Fibroblast of lung (primary cell): Measurements from ENCODE around the gene KCNH1. TPM values are rescaled to one million over a fixed set of nuclear protein-coding genes. Genes with fewer than 3 reads are reported as not detected.

Source experiments
- DNase-seq, 2 donors: peaks; one replicate each; pipeline versions ENCODE4 v3.0.0 to v3.0.0-alpha.2; 2010; ENCODE audit warnings: low read depth in 2 of 2
- H2AFZ ChIP-seq: 2 replicates; pipeline ENCODE4 v1.5.1; 2012; ENCODE audit warnings: low read length, control low read depth, inconsistent platforms
- H3K27ac ChIP-seq: 2 replicates; pipeline ENCODE4 v1.5.1; 2011; ENCODE audit warnings: low read length, control low read depth; ENCODE audit not compliant: insufficient read depth
- H3K27me3 ChIP-seq: 2 replicates; pipeline ENCODE4 v1.5.1; 2011; ENCODE audit warnings: mild to moderate bottlenecking, low read length; ENCODE audit not compliant: control insufficient read depth, insufficient read depth
- H3K36me3 ChIP-seq: 2 replicates; pipeline ENCODE4 v1.5.1; 2011; ENCODE audit warnings: low read length; ENCODE audit not compliant: control insufficient read depth, insufficient read depth
- H3K4me1 ChIP-seq: 2 replicates; pipeline ENCODE4 v1.5.1; 2011; ENCODE audit warnings: low read length; ENCODE audit not compliant: control insufficient read depth, insufficient read depth; ENCODE audit errors: extremely low read depth
- H3K4me2 ChIP-seq: 2 replicates; pipeline ENCODE4 v1.5.1; 2011; ENCODE audit warnings: low read length, control low read depth; ENCODE audit not compliant: insufficient read depth; ENCODE audit errors: extremely low read depth
- H3K4me3 ChIP-seq, 4 experiments: fragments of 200-600 bp in 1 of 4; sonication (generic) in 1 of 4; replicated peaks in 1 of 4; 2 replicates each; pipeline ENCODE4 v1.5.1; 2011 to 2016; ENCODE audit warnings: low read length in 4 of 4, low read depth in 3 of 4, mild to moderate bottlenecking in 3 of 4, control low read depth in 2 of 4, inconsistent platforms in 1 of 4, mixed read lengths in 1 of 4; ENCODE audit not compliant: insufficient read depth in 1 of 4; ENCODE audit errors: control extremely low read depth in 1 of 4
- H3K79me2 ChIP-seq: 2 replicates; pipeline ENCODE4 v1.5.1; 2012; ENCODE audit warnings: mild to moderate bottlenecking, low read length, inconsistent platforms; ENCODE audit not compliant: control insufficient read depth, insufficient read depth
- H3K9ac ChIP-seq: 2 replicates; pipeline ENCODE4 v1.5.1; 2011; ENCODE audit warnings: mild to moderate bottlenecking, low read length, control low read depth; ENCODE audit not compliant: insufficient read depth
- H3K9me3 ChIP-seq: 2 replicates; pipeline ENCODE4 v1.5.1; 2012; ENCODE audit warnings: low read depth, low read length; ENCODE audit not compliant: control insufficient read depth, insufficient read depth
- H4K20me1 ChIP-seq: 2 replicates; pipeline ENCODE4 v1.5.1; 2011; ENCODE audit warnings: low read length; ENCODE audit not compliant: control insufficient read depth, insufficient read depth; ENCODE audit errors: extremely low read depth
- CTCF ChIP-seq, 2 donors: IDR thresholded peaks in 1 of 2; conservative IDR thresholded peaks in 1 of 2; 1 replicate in 1 of 2; 2 replicates in 1 of 2; pipeline ENCODE4 v1.5.1; 2011 to 2012; ENCODE audit warnings: low read length in 2 of 2, control low read depth in 1 of 2, inconsistent platforms in 1 of 2, low read depth in 1 of 2, mild to moderate bottlenecking in 1 of 2
- EZH2 ChIP-seq: IDR thresholded peaks from 2 replicates; pipeline ENCODE4 v1.5.1; 2012; ENCODE audit warnings: low read length, control low read depth, mild to moderate bottlenecking; ENCODE audit errors: missing control alignments
- polyA plus RNA-seq, 2 donors: library from polyadenylated mRNA; depleted of rRNA in 1 of 2; stranded (reverse) in 1 of 2; unstranded in 1 of 2; fragments of >200 nt; gene quantifications; 2 replicates each; pipeline ENCODE4 v1.2.1, GENCODE V29; 2011 to 2012; ENCODE audit warnings: missing spikeins in 1 of 2
- total RNA-seq: library from RNA; depleted of rRNA; stranded (reverse); fragments of >200 nt; gene quantifications from 2 replicates; pipeline ENCODE4 v1.2.1, GENCODE V29; 2014

KCNH1 gene
- total and polyA plus RNA-seq, 2 donors (not counting 1 experiment from before 2014, with no cell fraction given) = 0.17 to 1.5 TPM

DNA sequence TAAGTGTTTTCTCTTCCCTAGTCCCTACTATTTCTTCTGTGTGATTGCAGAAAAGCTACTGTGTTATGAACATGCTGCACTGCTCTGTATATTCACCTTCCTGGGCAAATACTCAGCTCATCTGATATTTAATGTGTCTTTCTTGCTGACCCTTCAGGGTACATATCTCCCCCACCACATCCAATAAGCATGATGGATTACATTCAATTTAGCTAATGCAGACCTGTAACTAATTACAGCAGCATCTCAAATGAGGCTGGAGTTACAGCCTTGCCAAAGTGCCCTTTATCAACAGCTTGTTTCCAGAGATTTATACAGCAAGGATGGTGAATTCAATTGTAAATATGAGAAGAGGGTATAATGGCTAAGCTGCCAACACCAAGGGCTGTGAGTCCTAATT lies 144.0 kb downstream of the KCNH1 start:
- TF ChIP-seq CTCF (conservative IDR thresholded peaks at IDR 0.05 in 1 of 2, IDR thresholded peaks at IDR 0.05 in 1 of 2; ENCODE audit: low read depth in 1 of 2, low read length in 2 of 2) (no peak), EZH2 (no peak)
- Histone ChIP-seq H3K36me3 (no peaks in the 10 kb centered on the region), H3K9me3 (no peaks in the 10 kb centered on the region), H4K20me1 (no peaks in the 10 kb centered on the region), H3K4me3 (no peak overlapping the region), H3K4me1 (no peaks in the 10 kb centered on the region), H2AFZ (no peak overlapping the region), H3K9ac (no peak overlapping the region), H3K27me3 (no peaks in the 10 kb centered on the region), H3K79me2 (no peaks in the 10 kb centered on the region), H3K27ac (no peak overlapping the region), H3K4me2 (no peak overlapping the region)
- no peak for DNase-seq

GRCh38 chr1:210981490-210981889 lies 152.5 kb downstream of the KCNH1 start:
- H3K4me1 ChIP-seq = no peaks in the 10 kb centered on the region
- no peak overlapping the region for H3K9ac ChIP-seq
- no peaks in the 10 kb centered on the region for H3K79me2 ChIP-seq
- TF ChIP-seq CTCF (conservative IDR thresholded peaks at IDR 0.05 in 1 of 2, IDR thresholded peaks at IDR 0.05 in 1 of 2; ENCODE audit: low read depth in 1 of 2, low read length in 2 of 2) = no peak
- no peak for TF ChIP-seq EZH2
- H3K27me3 ChIP-seq = no peaks in the 10 kb centered on the region
- no peaks in the 10 kb centered on the region for H3K9me3 ChIP-seq
- no peak overlapping the region for H3K27ac ChIP-seq
- H3K4me3 ChIP-seq = no peak overlapping the region
- H3K36me3 ChIP-seq = no peaks in the 10 kb centered on the region
- no peaks in the 10 kb centered on the region for H4K20me1 ChIP-seq
- H3K4me2 ChIP-seq = no peak overlapping the region
- peak in 1 of 2 donors; percentile 21 for DNase-seq
- H2AFZ ChIP-seq = no peak overlapping the region

DNA sequence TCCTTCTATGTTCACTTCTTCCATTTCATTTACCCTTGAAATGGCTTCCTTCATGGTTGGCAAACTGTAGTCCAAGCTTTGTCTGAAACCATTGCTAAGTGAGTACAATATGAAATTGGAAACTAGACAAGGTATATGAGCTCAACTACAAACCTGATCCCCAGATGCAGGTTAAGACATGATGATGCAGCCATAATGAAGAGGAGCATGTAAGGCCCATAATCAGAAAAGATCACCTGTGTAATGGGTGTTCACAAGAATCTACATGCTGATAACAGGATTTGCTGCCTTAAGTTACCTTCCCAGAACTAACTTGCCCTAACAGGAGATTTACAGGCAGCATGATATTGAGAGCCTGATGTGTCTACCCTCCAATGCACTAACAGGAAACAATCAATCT lies 153.9 kb downstream of the KCNH1 start:
- Histone ChIP-seq H3K36me3 (no peaks in the 10 kb centered on the region), H2AFZ (no peak overlapping the region), H3K4me3 (no peak overlapping the region), H4K20me1 (no peaks in the 10 kb centered on the region), H3K27me3 (no peaks in the 10 kb centered on the region), H3K79me2 (no peaks in the 10 kb centered on the region), H3K9me3 (no peaks in the 10 kb centered on the region), H3K9ac (no peak overlapping the region), H3K4me1 (no peaks in the 10 kb centered on the region), H3K4me2 (no peak overlapping the region), H3K27ac (no peak overlapping the region)
- TF ChIP-seq EZH2 (no peak), CTCF (conservative IDR thresholded peaks at IDR 0.05 in 1 of 2, IDR thresholded peaks at IDR 0.05 in 1 of 2; ENCODE audit: low read depth in 1 of 2, low read length in 2 of 2) (no peak)
- no peak for DNase-seq
